IMR-90 (cell line): ENCODE results near the gene ZBTB39. TPM values are rescaled to one million over a fixed set of nuclear protein-coding genes. Genes with fewer than 3 reads are reported as not detected.
"Not testable (repeated sequence)": the region's sequence is repeated elsewhere in the genome, so short reads cannot be mapped to it uniquely, and the experiment has no call there.

Experiments used
- ATAC-seq: fragments of 200-7000 bp; cut with Tn5 transposase; 2 replicates; pipeline ENCODE4 v1.9.1; 2020; ENCODE audit warnings: low read depth, mild to moderate bottlenecking, moderate library complexity
- BruUV-seq: library from RNA; stranded (reverse); fragments of 400-500 nt; replicated peaks from 2 replicates; lab custom pipeline; 2021; lab: Mats Ljungman, UMichigan
- CTCF ChIA-PET: fragments of 300-600 bp; formaldehyde crosslinking; extraction: SDS; loops from one replicate; lab custom pipeline; 2021; ENCODE audit warnings: antibody characterized with exemption; lab: Yijun Ruan, JAX
- POLR2A ChIA-PET: fragments of 300-600 bp; sonication (Branson Sonifier 250); formaldehyde crosslinking; loops from one replicate; lab custom pipeline; 2022; ENCODE audit warnings: antibody characterized with exemption; ENCODE audit not compliant: unreplicated experiment; lab: Charles Lee
- DNase-seq: peaks from one replicate; pipeline ENCODE4 v3.0.0; 2013
- H2AFZ ChIP-seq: replicated peaks from 2 replicates; pipeline ENCODE3; 2013; ENCODE audit warnings: low read length, mild to moderate bottlenecking; ENCODE audit not compliant: poor library complexity
- H2AK5ac ChIP-seq: 2 replicates; pipeline ENCODE4 v1.6.1; 2013; ENCODE audit warnings: low read depth, low read length, inconsistent platforms
- H2AK9ac ChIP-seq: replicated peaks from 2 replicates; pipeline ENCODE3; 2013; ENCODE audit warnings: mild to moderate bottlenecking, low read depth, low read length, moderate library complexity; ENCODE audit not compliant: poor library complexity
- H2BK120ac ChIP-seq: 2 replicates; pipeline ENCODE4 v1.6.1; 2013; ENCODE audit warnings: low read depth, low read length, inconsistent platforms
- H2BK15ac ChIP-seq: 3 replicates; pipeline ENCODE4 v1.6.1; 2013; ENCODE audit warnings: low read depth, low read length, inconsistent platforms
- H2BK20ac ChIP-seq: 2 replicates; pipeline ENCODE4 v1.6.1; 2013; ENCODE audit warnings: low read depth, mild to moderate bottlenecking, inconsistent platforms, low read length, moderate library complexity
- H2BK5ac ChIP-seq: 2 replicates; pipeline ENCODE4 v1.6.1; 2013; ENCODE audit warnings: mild to moderate bottlenecking, low read depth, low read length, inconsistent platforms; ENCODE audit not compliant: poor library complexity, severe bottlenecking
- H3K14ac ChIP-seq: replicated peaks from 2 replicates; pipeline ENCODE4 v1.6.1; 2013; ENCODE audit warnings: low read depth, low read length, inconsistent platforms
- H3K18ac ChIP-seq: 2 replicates; pipeline ENCODE4 v1.6.1; 2013; ENCODE audit warnings: low read depth, low read length, control low read depth
- H3K23ac ChIP-seq: 2 replicates; pipeline ENCODE4 v1.6.1; 2013; ENCODE audit warnings: low read depth, low read length, inconsistent platforms
- H3K27ac ChIP-seq: 2 replicates; pipeline ENCODE4 v1.5.1; 2013; ENCODE audit warnings: mild to moderate bottlenecking, control low read depth, low read length; ENCODE audit not compliant: insufficient read depth
- H3K27me3 ChIP-seq: 2 replicates; pipeline ENCODE4 v1.6.1; 2013; ENCODE audit warnings: low read length; ENCODE audit not compliant: control insufficient read depth, insufficient read depth
- H3K36me3 ChIP-seq: 2 replicates; pipeline ENCODE4 v1.6.1; 2013; ENCODE audit warnings: low read length, mixed read lengths; ENCODE audit not compliant: control insufficient read depth, insufficient read depth
- H3K4ac ChIP-seq: 2 replicates; pipeline ENCODE4 v1.6.1; 2013; ENCODE audit warnings: low read depth, low read length, inconsistent platforms
- H3K4me1 ChIP-seq: 2 replicates; pipeline ENCODE4 v1.6.1; 2013; ENCODE audit warnings: low read length, mixed read lengths; ENCODE audit not compliant: control insufficient read depth, insufficient read depth
- H3K4me2 ChIP-seq: 2 replicates; pipeline ENCODE4 v1.6.1; 2013; ENCODE audit warnings: low read depth, mild to moderate bottlenecking, control low read depth, low read length, moderate library complexity
- H3K4me3 ChIP-seq: 2 replicates; pipeline ENCODE4 v1.5.1; 2013; ENCODE audit warnings: low read depth, mild to moderate bottlenecking, control low read depth, low read length, moderate library complexity; ENCODE audit not compliant: insufficient read depth
- H3K56ac ChIP-seq: 2 replicates; pipeline ENCODE4 v1.6.1; 2013; ENCODE audit warnings: low read length, inconsistent platforms; ENCODE audit not compliant: insufficient read depth; ENCODE audit errors: extremely low read depth
- H3K79me1 ChIP-seq, 2 experiments: 2 replicates each; pipeline ENCODE4 v1.6.1; 2013; ENCODE audit warnings: low read length in 2 of 2, inconsistent platforms in 1 of 2, low read depth in 1 of 2
- H3K9ac ChIP-seq: 2 replicates; pipeline ENCODE4 v1.6.1; 2013; ENCODE audit warnings: low read depth, low read length, control low read depth
- H3K9me1 ChIP-seq: 2 replicates; pipeline ENCODE4 v1.6.1; 2013; ENCODE audit warnings: low read length, inconsistent platforms; ENCODE audit not compliant: insufficient read depth
- H3K9me3 ChIP-seq: 2 replicates; pipeline ENCODE4 v1.6.1; 2013; ENCODE audit warnings: low read length; ENCODE audit not compliant: control insufficient read depth, insufficient read depth
- H4K20me1 ChIP-seq: 2 replicates; pipeline ENCODE4 v1.6.1; 2013; ENCODE audit warnings: low read length, inconsistent platforms; ENCODE audit not compliant: insufficient read depth
- H4K5ac ChIP-seq: 2 replicates; pipeline ENCODE4 v1.6.1; 2013; ENCODE audit warnings: mild to moderate bottlenecking, low read depth, low read length, control low read depth
- H4K8ac ChIP-seq, 2 experiments: 2 replicates each; pipeline ENCODE4 v1.6.1; 2013; ENCODE audit warnings: low read depth in 2 of 2, low read length in 2 of 2, control low read depth in 1 of 2, inconsistent platforms in 1 of 2
- H4K91ac ChIP-seq: 2 replicates; pipeline ENCODE4 v1.6.1; 2013; ENCODE audit warnings: low read depth, low read length, inconsistent platforms; ENCODE audit not compliant: insufficient read depth
- WGBS, 2 experiments: methylation state at CpG; one replicate each; pipeline versions ENCODE4 v1.1.5 to v1.1.7; 2013; ENCODE audit warnings: missing lambda C conversion rate in 2 of 2; ENCODE audit not compliant: insufficient read length in 1 of 2; ENCODE audit errors: extremely low coverage in 2 of 2; 5-methylcytosine and 5-hydroxymethylcytosine counted together
- dilution Hi-C: fragments of 300-500 bp; cut with HindIII; formaldehyde crosslinking; loops from one replicate; pipeline ENCODE4 v1.14.3; 2018; ENCODE audit warnings: low sequenced_read_pairs; ENCODE audit not compliant: unreplicated experiment
- in situ Hi-C: fragments of 300-500 bp; cut with MboI; formaldehyde crosslinking; loops from 3 replicates; pipeline ENCODE4 v1.14.3; 2019; ENCODE audit warnings: low sequenced_read_pairs, inconsistent platforms, mixed read lengths
- intact Hi-C: fragments of 100-400 bp; cut with micrococcal nuclease; formaldehyde crosslinking; loops from 2 replicates; pipeline ENCODE4 v1.10.0; 2022
- polyA plus RNA-seq, 3 experiments: library from polyadenylated mRNA; depleted of rRNA; stranded (reverse); fragments of >200 nt; gene quantifications; 2 replicates each; pipeline ENCODE4 v1.2.3, GENCODE V29; 2012; ENCODE audit warnings: low replicate concordance in 1 of 3
- total RNA-seq: library from RNA; depleted of rRNA; stranded (reverse); fragments of >200 nt; gene quantifications from 2 replicates; pipeline ENCODE4 v1.2.3, GENCODE V29; 2012

Gene ZBTB39
- total and polyA plus RNA-seq, 2 of the 4 experiments (the other 2 are of a cell fraction): 4.0 to 5.2 TPM

- BruUV-seq, H3K4me3 ChIP-seq, H3K56ac ChIP-seq, H2AFZ ChIP-seq, H2BK20ac ChIP-seq, H4K91ac ChIP-seq, H3K4ac ChIP-seq, H4K8ac ChIP-seq, H2AK5ac ChIP-seq, H3K36me3 ChIP-seq, H3K27ac ChIP-seq, H3K4me2 ChIP-seq, H2BK15ac ChIP-seq, H3K79me1 ChIP-seq, dilution Hi-C loops, H3K23ac ChIP-seq, H2AK9ac ChIP-seq, H3K9ac ChIP-seq, H3K9me3 ChIP-seq, H3K14ac ChIP-seq, H3K18ac ChIP-seq, intact Hi-C loops, H4K5ac ChIP-seq, H3K9me1 ChIP-seq, H2BK5ac ChIP-seq, H3K4me1 ChIP-seq, H4K20me1 ChIP-seq, H2BK120ac ChIP-seq: not testable (repeated sequence)
- ChIA-PET POLR2A (interaction anchor here (0.5 to 0.6 kb wide), 2 partner anchors 73 to 130 kb away, joined by 4 to 7 read pairs; no protein-coding TSS in a partner anchor), CTCF (interaction anchor here (0.9 kb wide), 1 partner anchor 10 kb away, joined by 3 read pairs; no protein-coding TSS in a partner anchor)
- in situ Hi-C loops: loop anchor here (5.0 kb wide), 1 partner anchor 34 kb away; the partner anchor contains the start of gene MYO1A
- ATAC-seq (0 out of 2 replicates have a peak, but pooled peaks have one; percentile 43), DNase-seq (peak; percentile 66)
- peaks cover 30% of the 10 kb centered on the region for H3K27me3 ChIP-seq
- WGBS, 2 experiments: 100% methylated on average over 1 of the region's 5 CpGs; no CpG with 5 or more reads in 1 of the 2 experiments
Observed at GRCh38 chr12:57018353-57018752, 12.0 kb upstream of the ZBTB39 start.
